HG03039 (cell line): ENCODE results near the gene PET117.
"Not testable (repeated sequence)": the region's sequence is repeated elsewhere in the genome, so short reads cannot be mapped to it uniquely, and the experiment has no call there.

Experiments used
- ATAC-seq: cut with Tn5 transposase; IDR thresholded peaks from one replicate; pipeline ENCODE4 v1.9.1; 2021; ENCODE audit warnings: mild to moderate bottlenecking, moderate library complexity; ENCODE audit not compliant: unreplicated experiment

The PET117 gene

DNA sequence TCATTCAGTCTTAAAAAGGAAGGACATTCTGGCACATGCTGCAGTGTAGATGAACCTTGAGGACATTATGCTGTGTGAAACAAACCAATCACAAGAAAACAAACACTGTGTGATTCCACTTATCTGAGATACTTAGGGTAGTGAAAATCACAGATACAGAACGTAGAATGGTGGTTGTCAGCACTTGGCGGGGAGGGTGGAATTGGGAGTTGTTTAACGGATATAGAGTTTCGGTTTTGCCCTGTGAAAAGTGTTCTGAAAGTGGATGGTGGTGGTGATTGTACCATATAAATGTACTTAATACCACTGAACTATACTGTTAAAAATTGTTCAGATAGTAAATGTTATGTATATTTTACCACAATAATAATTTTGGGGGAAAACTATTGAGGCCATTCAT is 18.4 kb downstream of the PET117 start:
- ATAC-seq: no peak

DNA sequence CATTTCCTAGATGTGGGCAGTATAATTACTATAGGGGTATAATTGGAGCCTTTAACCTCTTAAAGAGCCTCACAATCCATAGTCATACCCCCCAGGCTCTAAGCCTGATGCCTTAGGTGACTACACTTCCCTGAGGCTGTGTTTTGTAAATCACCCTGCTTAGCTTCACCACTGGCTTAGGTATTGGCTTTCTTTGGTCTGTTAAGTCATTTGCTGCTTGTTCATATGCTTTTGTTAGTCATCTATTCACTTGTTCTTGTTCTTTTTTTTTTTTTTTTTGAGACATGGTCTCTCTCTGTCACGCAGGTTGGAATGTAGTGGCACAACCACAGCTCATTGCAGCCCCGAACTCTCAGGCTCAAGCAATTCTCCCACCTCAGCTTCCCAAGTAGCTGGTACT is 26.7 kb downstream of the PET117 start:
- ATAC-seq: no peak

DNA sequence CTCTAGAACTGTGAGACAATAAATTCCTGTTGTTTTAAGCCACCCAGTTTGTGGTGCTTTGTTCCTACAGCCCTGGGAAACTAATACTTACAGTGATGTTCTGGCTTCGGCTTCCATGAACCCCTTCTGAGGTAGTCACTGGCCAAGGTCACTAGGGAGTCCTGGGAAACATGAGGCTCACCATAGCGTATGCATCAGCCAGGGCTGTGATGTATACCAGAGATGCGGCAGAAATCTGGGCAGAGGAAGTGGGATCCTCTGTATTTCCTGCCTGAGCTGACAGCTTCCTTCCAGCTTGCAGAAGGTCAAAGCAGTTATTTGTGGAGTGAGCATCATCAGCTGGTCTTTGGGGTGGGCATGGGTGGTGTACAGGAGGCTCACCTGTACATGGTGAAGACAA is 27.9 kb downstream of the PET117 start:
- ATAC-seq: no peak

DNA sequence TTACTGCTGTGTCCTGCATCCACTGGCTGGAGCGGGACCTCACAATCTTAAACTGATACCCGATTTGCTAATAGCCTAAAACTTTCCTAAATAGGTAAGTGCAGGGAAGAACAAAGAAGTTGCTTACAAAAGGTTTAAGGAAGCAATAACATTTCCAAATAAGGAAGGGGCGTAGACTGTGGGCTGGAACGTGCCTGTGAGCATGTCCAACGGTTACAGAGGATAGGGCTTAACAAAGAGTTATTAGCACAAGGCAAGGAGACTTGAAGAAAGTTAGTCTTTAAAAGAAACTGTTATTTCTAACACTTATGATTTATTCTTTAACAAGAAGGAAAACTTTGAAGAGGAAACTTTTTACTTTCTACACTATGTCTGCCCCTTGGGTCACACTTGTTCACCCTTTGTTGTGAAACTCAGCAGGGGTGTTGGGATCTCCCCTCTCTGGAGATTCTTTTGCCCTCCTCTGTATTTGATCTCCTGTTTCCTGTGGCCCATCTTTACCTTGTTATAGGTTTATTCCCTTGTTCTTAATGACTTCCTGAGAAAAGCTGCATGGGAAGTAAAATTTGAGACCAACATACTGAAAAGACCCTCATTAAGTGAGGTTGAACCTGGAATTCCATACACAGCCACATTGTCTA is 28.7 kb downstream of the PET117 start:
- ATAC-seq: no peak

DNA sequence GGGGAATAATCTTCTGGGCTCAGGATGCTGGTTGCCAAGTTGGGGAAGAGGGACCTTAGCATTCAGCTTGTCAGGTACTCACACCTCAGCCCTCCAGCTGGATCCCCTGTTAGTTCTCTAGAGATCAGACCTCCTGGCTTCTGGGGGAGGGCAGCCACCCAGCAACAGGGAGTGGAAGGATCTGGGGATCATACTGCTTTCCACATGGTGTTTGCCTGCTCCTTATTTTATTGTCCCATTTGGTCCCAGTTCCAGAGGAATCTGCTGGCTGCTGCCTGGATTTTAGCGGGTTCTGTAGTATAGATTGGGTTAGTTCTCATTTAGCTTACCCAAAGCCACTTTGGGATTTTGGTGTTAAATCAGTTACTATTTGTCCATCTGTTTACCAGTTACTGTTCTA is 29.3 kb downstream of the PET117 start:
- no peak for ATAC-seq

DNA sequence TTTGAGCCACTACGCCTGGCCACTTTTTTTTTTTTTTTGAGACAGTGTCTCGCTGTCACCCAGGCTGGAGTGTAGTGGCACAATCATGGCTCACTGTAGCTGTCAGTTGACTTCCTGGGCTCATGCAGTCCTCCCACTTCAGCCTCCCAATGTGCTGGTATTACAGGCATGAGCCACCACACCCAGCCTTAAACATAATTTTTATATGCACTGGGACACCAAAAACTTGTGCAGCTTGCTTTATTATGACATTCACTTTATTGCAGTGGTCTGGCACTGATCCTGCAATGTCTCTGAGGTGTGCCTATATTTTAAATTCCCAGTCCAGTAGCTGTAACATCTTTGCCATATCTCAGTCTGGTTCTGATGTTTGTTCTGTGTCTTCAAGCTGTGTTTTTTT is 34.7 kb downstream of the PET117 start:
- no peak for ATAC-seq

DNA sequence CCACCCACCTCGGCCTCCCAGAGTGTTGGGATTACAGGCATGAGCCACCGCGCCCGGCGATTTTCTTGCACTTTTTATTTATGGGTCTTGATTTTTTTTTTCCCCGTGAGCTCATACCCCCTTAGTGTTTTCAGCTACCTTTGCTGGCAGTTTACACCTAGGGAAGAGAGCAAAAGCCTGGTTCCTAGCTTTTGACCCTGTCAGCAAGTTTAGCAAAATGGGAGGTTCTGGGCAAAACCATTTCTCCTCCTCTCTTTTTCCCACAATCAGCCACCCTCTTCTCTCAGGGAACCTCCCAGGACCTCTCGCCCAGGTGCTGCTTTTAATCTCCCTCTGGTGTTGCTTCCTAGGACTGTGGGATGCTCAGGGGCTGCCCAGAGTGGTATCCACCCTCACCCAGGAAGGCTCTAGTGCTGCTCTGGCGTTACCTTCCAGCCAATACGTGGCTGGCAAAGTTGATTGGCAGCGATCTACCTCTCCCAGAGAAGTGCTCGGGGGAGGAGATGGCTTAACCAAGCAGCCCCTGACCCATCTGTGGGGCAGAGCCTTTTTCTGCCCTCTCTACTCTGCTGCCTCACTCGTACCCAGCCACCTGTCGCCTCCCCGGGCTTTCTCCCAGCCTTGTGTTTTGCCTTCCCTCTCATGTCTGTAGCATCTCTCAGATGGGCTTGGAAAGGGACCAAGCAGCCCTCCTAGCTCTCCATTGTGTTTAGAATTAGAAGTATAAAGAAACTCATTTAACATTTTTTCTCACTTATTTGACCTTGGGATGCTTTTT is 37.4 kb downstream of the PET117 start:
- ATAC-seq: no peak

DNA sequence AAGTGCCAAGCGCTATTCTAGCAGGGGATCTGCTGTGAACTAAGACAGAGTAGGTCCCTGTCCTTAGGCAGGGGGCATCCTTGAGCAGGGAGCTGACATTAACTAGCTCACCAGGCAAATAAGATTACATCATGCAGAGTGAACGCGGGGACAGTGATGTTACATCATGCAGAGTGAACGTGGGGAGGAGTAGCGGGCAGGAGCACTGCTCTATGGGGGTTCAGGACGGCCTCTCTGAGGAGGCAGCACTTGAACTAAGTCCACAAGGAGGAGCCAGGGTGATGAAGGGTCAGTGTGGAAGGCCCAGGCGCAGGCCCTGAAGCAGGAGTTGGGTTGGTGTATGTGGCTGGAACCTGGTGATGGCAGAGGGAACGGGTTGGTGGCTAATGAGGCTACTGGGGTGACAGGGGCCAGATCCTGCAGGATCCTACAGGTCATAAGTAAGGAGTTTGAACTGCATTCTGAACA is 38.7 kb downstream of the PET117 start:
- no peak for ATAC-seq

DNA sequence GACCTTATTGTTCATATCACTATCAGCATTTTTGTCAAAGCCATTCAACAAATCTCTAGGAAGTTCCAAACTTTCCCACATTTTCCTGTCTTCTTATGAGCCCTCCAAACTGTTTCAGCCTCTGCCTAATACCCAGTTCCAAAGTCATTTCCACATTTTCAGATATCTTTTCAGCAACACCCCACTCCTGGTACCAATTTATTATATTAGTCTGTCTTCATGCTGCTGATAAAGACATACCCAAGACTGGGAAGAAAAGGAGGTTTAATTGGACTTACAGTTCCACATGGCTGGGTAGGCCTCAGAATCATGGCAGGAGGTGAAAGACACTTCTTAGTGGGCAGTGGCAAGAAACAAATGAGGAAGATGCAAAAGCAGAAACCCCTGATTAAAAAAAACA is 42.7 kb downstream of the PET117 start:
- not testable (repeated sequence) for ATAC-seq

DNA sequence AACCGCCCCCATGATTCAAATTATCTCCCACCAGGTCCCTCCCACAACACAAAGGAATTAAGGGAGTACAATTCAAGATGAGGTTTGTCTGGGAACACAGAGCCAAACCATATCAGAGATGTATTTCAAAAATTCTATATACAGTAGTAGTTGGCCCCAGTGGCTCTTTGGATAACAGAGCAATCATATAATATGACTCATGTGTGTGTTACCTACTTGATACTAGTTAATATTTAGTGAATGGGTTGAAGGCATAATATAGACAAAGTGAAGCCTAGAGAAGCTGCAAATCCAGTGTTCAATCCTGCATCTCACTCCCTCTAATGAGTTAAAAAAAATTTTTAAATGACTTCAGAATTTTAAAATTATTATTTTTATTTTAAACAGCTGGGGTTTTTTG is 43.2 kb downstream of the PET117 start:
- no peak for ATAC-seq

DNA sequence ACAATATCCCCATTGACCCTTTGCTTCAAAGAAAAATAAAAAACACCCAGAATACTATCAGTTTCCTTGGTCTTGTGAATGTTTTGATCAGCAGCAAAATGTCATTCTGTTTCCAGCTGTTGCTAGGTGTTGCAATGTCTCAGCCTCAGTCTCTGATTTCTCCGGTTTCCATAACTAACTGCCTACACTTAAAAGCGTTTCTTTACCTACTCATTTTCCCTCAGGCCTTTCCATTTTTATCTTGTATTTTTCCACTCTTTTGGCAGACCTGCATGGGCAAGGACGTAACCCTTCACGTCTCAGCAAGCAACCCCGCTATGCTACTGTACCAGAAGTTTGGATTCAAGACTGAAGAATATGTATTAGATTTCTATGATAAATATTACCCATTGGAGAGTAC is 49.4 kb downstream of the PET117 start:
- ATAC-seq: no peak

DNA sequence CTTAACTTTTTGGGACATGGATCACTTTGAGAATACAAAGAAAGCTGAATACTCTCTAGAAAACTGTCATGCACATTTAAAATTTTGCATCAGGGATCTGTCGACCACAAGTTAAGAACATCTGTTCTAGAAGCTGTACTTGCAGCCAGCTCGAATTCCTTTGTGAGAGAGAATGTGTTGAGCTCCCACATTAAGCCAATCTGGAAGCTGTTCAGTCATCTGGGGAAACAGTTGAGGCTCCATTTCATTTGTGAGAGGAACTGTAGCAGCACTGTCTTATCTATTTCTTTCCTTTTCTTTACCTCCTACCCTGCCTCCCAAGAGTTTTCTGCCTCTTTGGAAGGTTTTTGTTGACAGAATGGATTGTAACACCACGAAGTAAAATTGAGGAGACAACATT is 50.8 kb downstream of the PET117 start:
- ATAC-seq: no peak

DNA sequence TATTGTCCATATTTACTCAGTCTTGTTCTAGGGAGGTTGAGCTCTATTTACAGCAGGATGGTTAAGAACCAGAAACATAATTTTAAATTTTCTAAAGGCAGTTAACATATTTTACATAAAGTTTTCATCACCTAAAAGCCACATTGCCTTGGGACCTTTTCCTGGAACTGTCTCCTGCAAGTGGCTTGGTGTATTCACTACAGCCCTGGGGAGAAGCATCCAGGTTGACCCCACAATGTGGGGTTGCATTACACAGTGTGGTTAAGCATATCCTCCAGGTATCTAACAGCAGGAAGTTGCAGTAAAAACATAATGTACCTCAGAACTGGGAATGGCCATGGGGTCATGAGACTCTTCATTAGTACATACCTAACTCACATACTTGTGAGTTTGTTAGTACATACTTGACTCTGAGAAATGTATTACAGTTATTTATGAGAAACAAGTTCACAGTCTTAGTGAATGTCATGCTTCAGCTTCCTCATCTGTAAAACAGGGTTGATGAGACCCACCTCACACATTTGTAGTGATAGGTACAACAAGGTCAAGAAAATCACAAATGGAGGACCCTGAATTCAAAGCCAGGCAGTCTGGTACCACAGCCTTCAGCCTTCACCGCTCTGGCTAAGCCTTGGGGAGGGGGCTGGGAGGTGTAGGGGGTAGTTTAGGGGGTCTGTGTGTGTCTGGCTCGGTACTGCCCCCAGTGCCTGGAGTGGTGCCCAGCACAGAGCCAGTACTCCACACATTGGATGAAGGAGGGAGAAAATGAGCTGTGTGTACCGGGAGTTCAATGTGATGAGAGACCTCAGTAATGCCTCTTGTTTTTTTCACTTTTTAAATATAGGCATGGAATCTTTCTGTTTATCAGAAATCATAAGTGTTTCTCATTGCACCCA is 52.9 kb downstream of the PET117 start:
- ATAC-seq: no peak

DNA sequence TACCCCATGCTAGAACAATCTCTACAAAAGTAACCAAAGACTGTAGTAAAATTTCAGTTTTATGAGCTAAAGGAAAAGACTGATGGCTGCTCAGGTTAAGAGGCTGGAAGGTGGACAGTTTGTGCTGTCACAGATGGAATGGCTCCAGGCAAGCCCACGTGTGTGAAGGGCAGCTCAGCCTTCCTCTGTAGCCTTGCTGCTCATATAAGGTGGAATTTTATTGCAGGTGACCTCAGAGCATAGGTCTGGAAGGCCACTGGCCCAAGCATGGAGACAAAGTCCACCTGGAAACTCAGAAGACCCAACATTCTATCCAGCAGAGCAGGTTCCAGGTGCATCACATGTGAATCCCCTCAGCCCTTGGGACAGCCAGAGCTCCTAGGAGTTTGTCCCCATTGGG is 53.6 kb downstream of the PET117 start:
- ATAC-seq: no peak
